Testis (tissue), 2 donors: Measurements from ENCODE around the gene GTF2A1.

Experiments
- POLR2A ChIP-seq: fragments of 450-650 bp; IDR thresholded peaks from one replicate; pipeline ENCODE4 v1.6.1; 2017; ENCODE audit warnings: antibody characterized with exemption, mild to moderate bottlenecking, moderate library complexity
- TF ChIP-seq, protein P1 (sequence below), 3 experiments: fragments of 450-650 bp in 2 of 3; fragments of 200-600 bp in 1 of 3; sonication (generic) in 1 of 3; IDR thresholded peaks; one replicate each; pipeline ENCODE4 v1.5.1; 2016 to 2019; ENCODE audit warnings: antibody characterized with exemption in 3 of 3, mild to moderate bottlenecking in 2 of 3, moderate library complexity in 1 of 3

DNA sequence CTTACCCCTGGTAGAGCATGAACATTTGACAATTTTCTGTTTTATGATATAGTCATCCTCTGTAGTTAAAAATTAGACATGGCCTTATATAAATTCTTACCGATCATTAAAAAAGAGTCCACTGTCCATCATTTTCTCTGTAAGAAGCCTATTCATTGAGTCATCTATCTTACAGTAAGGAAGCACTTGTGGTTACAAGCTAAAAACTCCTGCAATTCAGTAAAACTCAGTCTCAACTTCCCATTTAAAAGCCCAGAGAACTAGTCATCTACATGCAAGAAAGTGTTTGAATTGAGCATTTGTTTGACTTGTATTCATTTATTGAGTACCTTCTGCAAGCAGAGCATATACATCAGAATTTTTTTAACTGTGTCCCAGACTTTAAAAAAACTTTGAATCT lies 63.3 kb downstream of the GTF2A1 start:
- TF ChIP-seq, protein P1, sequence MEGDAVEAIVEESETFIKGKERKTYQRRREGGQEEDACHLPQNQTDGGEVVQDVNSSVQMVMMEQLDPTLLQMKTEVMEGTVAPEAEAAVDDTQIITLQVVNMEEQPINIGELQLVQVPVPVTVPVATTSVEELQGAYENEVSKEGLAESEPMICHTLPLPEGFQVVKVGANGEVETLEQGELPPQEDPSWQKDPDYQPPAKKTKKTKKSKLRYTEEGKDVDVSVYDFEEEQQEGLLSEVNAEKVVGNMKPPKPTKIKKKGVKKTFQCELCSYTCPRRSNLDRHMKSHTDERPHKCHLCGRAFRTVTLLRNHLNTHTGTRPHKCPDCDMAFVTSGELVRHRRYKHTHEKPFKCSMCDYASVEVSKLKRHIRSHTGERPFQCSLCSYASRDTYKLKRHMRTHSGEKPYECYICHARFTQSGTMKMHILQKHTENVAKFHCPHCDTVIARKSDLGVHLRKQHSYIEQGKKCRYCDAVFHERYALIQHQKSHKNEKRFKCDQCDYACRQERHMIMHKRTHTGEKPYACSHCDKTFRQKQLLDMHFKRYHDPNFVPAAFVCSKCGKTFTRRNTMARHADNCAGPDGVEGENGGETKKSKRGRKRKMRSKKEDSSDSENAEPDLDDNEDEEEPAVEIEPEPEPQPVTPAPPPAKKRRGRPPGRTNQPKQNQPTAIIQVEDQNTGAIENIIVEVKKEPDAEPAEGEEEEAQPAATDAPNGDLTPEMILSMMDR (IDR thresholded peaks at IDR 0.05) = no peak
- no peak for TF ChIP-seq POLR2A
